ENCODE data around the gene VAMP8. TPM values are rescaled to one million over a fixed set of nuclear protein-coding genes. Genes with fewer than 3 reads are reported as not detected.
A peak's percentile ranks its signal among the peaks of the same experiment; 100 is the strongest.
"Not testable (repeated sequence)": the region's sequence is repeated elsewhere in the genome, so short reads cannot be mapped to it uniquely, and the experiment has no call there.

VAMP8 gene
- total RNA-seq, 1 experiment from 2014 or later, result not detected

GRCh38 chr2:85600951-85601770 lies 23.8 kb downstream of the VAMP8 start:
- Histone ChIP-seq H3K27me3 (no peaks in the 10 kb centered on the region), H3K36me3 (peaks cover 19% of the 10 kb centered on the region), H3K4me3 (no peak overlapping the region), H3K9me3 (no peaks in the 10 kb centered on the region)
- DNase-seq, result no peak

- DNase-seq, result peak; percentile 47
- peaks cover 12% of the 10 kb centered on the region for H3K36me3 ChIP-seq
- H3K9me3 ChIP-seq, result no peaks in the 10 kb centered on the region
- H3K4me3 ChIP-seq, result peak overlapping the region; percentile 57
- no peaks in the 10 kb centered on the region for H3K27me3 ChIP-seq
Measured at GRCh38 chr2:85601771-85602475, 24.5 kb downstream of the VAMP8 start.

- H3K36me3 ChIP-seq, result peaks cover 8% of the 10 kb centered on the region
- H3K4me3 ChIP-seq, result peak within 1 kb of the TSS; percentile 57
- no peaks in the 10 kb centered on the region for H3K9me3 ChIP-seq
- DNase-seq, result peak; percentile 84
- no peaks in the 10 kb centered on the region for H3K27me3 ChIP-seq
Measured at GRCh38 chr2:85602476-85603234, 25.3 kb downstream of the VAMP8 start, which contains the start of gene TMEM150A. Gene TMEM150A (minus strand): TSS chr2:85602698. CDS start chr2:85601948, 750 bp downstream.

- H3K9me3 ChIP-seq, H3K27me3 ChIP-seq, H3K36me3 ChIP-seq, DNase-seq, H3K4me3 ChIP-seq: not testable (repeated sequence)
Measured at GRCh38 chr2:85604133-85604444, 26.7 kb downstream of the VAMP8 start.

GRCh38 chr2:85604568-85605339 lies 27.4 kb downstream of the VAMP8 start:
- Histone ChIP-seq H3K4me3 (no peak overlapping the region), H3K27me3 (no peaks in the 10 kb centered on the region), H3K9me3 (no peaks in the 10 kb centered on the region), H3K36me3 (peaks cover 10% of the 10 kb centered on the region)
- DNase-seq, result no peak

GRCh38 chr2:85605406-85606115 lies 28.2 kb downstream of the VAMP8 start:
- H3K4me3 ChIP-seq, result no peak overlapping the region
- H3K27me3 ChIP-seq, result no peaks in the 10 kb centered on the region
- H3K9me3 ChIP-seq, result no peaks in the 10 kb centered on the region
- peak; percentile 15 for DNase-seq
- peaks cover 14% of the 10 kb centered on the region for H3K36me3 ChIP-seq

GRCh38 chr2:85606116-85606455 lies 28.7 kb downstream of the VAMP8 start:
- no peak for DNase-seq
- Histone ChIP-seq H3K36me3 (peaks cover 16% of the 10 kb centered on the region), H3K4me3 (no peak overlapping the region), H3K27me3 (no peaks in the 10 kb centered on the region), H3K9me3 (no peaks in the 10 kb centered on the region)

- H3K36me3 ChIP-seq, result peaks cover 16% of the 10 kb centered on the region
- no peaks in the 10 kb centered on the region for H3K27me3 ChIP-seq
- no peaks in the 10 kb centered on the region for H3K9me3 ChIP-seq
Measured at GRCh38 chr2:85607268-85608215, 30.2 kb downstream of the VAMP8 start.

GRCh38 chr2:85611217-85611704 lies 33.9 kb downstream of the VAMP8 start:
- peak overlapping the region; percentile 85 for H3K4me3 ChIP-seq
- peaks cover 16% of the 10 kb centered on the region for H3K36me3 ChIP-seq
- DNase-seq, result no peak
- no peaks in the 10 kb centered on the region for H3K9me3 ChIP-seq
- H3K27me3 ChIP-seq, result no peaks in the 10 kb centered on the region

More at GRCh38 chr2:85607268-85608215, 30.2 kb downstream of the VAMP8 start:
- no peak overlapping the region for H3K4me3 ChIP-seq
- DNase-seq, result no peak

GRCh38 chr2:85611705-85612587 lies 34.6 kb downstream of the VAMP8 start, which contains the start of gene C2orf68:
Gene C2orf68 (minus strand): TSS chr2:85612066. CDS start chr2:85611984, 82 bp downstream.
- Histone ChIP-seq H3K9me3 (no peaks in the 10 kb centered on the region), H3K27me3 (no peaks in the 10 kb centered on the region), H3K4me3 (peak within 1 kb of the TSS; percentile 85), H3K36me3 (peaks cover 16% of the 10 kb centered on the region)
- peak; percentile 91 for DNase-seq

- Histone ChIP-seq H3K36me3 (peaks cover 26% of the 10 kb centered on the region), H3K4me3 (no peak overlapping the region), H3K9me3 (no peaks in the 10 kb centered on the region), H3K27me3 (no peaks in the 10 kb centered on the region)
- DNase-seq, result no peak
Measured at GRCh38 chr2:85613717-85614515, 36.5 kb downstream of the VAMP8 start.

- not testable (repeated sequence) for DNase-seq, H3K27me3 ChIP-seq, H3K9me3 ChIP-seq, H3K4me3 ChIP-seq
- H3K36me3 ChIP-seq, result peaks cover 31% of the 10 kb centered on the region
Measured at GRCh38 chr2:85614757-85615156, 37.4 kb downstream of the VAMP8 start.

GRCh38 chr2:85615413-85615728 lies 38.0 kb downstream of the VAMP8 start:
- Histone ChIP-seq H3K36me3 (peaks cover 29% of the 10 kb centered on the region), H3K4me3 (peak overlapping the region; percentile 96)

More at GRCh38 chr2:85615413-85615728, 38.0 kb downstream of the VAMP8 start:
- DNase-seq, result no peak
- Histone ChIP-seq H3K9me3 (no peaks in the 10 kb centered on the region), H3K27me3 (no peaks in the 10 kb centered on the region)

All from MG63 (cell line).